ENCODE results near the gene STAT6. TPM values are rescaled to one million over a fixed set of nuclear protein-coding genes. Genes with fewer than 3 reads are reported as not detected.

STAT6 gene
- polyA plus RNA-seq, 2 of the 4 experiments (the other 2 are of a cell fraction), result 58.8 to 59.0 TPM

DNA sequence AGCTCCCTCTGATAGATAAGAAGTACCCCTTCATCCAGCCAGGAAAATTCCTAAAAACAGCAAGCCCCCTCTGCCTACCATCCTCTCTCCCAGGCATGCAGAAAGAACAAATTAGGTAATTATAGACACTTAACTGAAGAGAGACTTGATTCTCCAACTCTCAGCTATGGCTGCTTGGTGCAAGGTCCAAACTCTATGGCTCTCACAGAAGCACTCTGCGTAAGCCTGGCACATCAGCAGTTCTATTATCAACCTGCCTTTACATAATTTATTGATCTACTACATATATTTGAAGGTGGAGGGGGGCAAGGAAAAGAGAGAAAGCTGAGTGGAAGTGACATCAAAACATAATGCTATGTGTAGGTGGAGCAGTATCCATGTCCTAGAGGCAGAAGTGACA, 60.2 kb downstream of the STAT6 start:
- 96% methylated on average over 1 of the region's 1 CpG for WGBS (ENCODE audit: missing lambda C conversion rate)
- Histone ChIP-seq H3K4me3 (no peak overlapping the region), H3K9me3 (no peaks in the 10 kb centered on the region), H3K27ac (no peak overlapping the region), H3K4me2 (no peak overlapping the region), H3K4me1 (peaks cover 23% of the 10 kb centered on the region; the same call in 2 of the 3 replicates)
- POLR2A ChIA-PET, result no interaction called here
- CTCF ChIA-PET, result interaction anchor here (0.5 to 7.8 kb wide), 16 partner anchors 10 to 1133 kb away, joined by 3 to 44 read pairs (median 4); partner anchors contain the start of genes STAT6 and ZBTB39
- no peak for TF ChIP-seq FOXS1 (CRISPR knock-in tag; IDR thresholded peaks at IDR 0.05)
- TF ChIP-seq CTCF (IDR thresholded peaks at IDR 0.05), result no peak
- TF ChIP-seq PBX3 (IDR thresholded peaks at IDR 0.05), result no peak
- TF ChIP-seq, protein P1, sequence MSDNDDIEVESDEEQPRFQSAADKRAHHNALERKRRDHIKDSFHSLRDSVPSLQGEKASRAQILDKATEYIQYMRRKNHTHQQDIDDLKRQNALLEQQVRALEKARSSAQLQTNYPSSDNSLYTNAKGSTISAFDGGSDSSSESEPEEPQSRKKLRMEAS (IDR thresholded peaks at IDR 0.05), result no peak
- TF ChIP-seq NFE2L2 (conservative IDR thresholded peaks at IDR 0.05; ENCODE audit: low read length), result no peak
- TF ChIP-seq CHD4 (IDR thresholded peaks at IDR 0.05; ENCODE audit: borderline replicate concordance), result no peak
- no peak for TF ChIP-seq NR3C1 (IDR thresholded peaks at IDR 0.05)
- no peak for TF ChIP-seq KDM5A (IDR thresholded peaks at IDR 0.05)
- TF ChIP-seq HOXB13 (CRISPR knock-in tag; IDR thresholded peaks at IDR 0.05; ENCODE audit: low read depth), result no peak
- TF ChIP-seq, protein P2, sequence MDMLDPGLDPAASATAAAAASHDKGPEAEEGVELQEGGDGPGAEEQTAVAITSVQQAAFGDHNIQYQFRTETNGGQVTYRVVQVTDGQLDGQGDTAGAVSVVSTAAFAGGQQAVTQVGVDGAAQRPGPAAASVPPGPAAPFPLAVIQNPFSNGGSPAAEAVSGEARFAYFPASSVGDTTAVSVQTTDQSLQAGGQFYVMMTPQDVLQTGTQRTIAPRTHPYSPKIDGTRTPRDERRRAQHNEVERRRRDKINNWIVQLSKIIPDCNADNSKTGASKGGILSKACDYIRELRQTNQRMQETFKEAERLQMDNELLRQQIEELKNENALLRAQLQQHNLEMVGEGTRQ (IDR thresholded peaks at IDR 0.05), result no peak
- TF ChIP-seq CEBPB (IDR thresholded peaks at IDR 0.05), result no peak
- no peak for TF ChIP-seq BCL3 (IDR thresholded peaks at IDR 0.05)
- no peak for TF ChIP-seq MYC (IDR thresholded peaks at IDR 0.05; ENCODE audit: borderline replicate concordance, low read length)
- no peak for TF ChIP-seq POLR2AphosphoS2 (conservative IDR thresholded peaks at IDR 0.05; ENCODE audit: low read length)
- TF ChIP-seq ZFP36 (IDR thresholded peaks at IDR 0.05; ENCODE audit: borderline replicate concordance, partially characterized antibody), result no peak
- TF ChIP-seq ESRRA (IDR thresholded peaks at IDR 0.05; ENCODE audit: borderline replicate concordance, low read length), result no peak
- TF ChIP-seq PHF8 (IDR thresholded peaks at IDR 0.05; ENCODE audit: borderline replicate concordance, low read depth), result no peak
- no peak for ATAC-seq
- no peak for DNase-seq (ENCODE audit: low read depth in 1 of 2, low spot score in 1 of 2)
- FAIRE-seq, result no peak

GRCh38 chr12:57049890-57050289, 61.3 kb downstream of the STAT6 start, which contains the start of gene MYO1A:
Gene MYO1A, minus strand, starts transcription at chr12:57050129. Its CDS starts 1,806 bp downstream, at chr12:57048323.
- H3K4me2 ChIP-seq, result peak within 1 kb of the TSS; percentile 39
- H3K4me1 ChIP-seq, result peaks cover 23% of the 10 kb centered on the region; the same call in 2 of the 3 replicates
- FAIRE-seq (no peak), DNase-seq (ENCODE audit: low read depth in 1 of 2, low spot score in 1 of 2) (peak in 1 of 2 experiments; percentile 22), ATAC-seq (peak; percentile 50 to 56; a peak in 4 of 6 replicates)
- no peak within 1 kb of the TSS for H3K4me3 ChIP-seq
- ChIA-PET POLR2A (no interaction called here), CTCF (interaction anchor here (0.7 to 7.8 kb wide), 15 partner anchors 9 to 210 kb away, joined by 3 to 44 read pairs (median 4); partner anchors contain the start of genes STAT6 and ZBTB39)
- TF ChIP-seq CHD4 (IDR thresholded peaks at IDR 0.05; ENCODE audit: borderline replicate concordance) (no peak), PHF8 (IDR thresholded peaks at IDR 0.05; ENCODE audit: borderline replicate concordance, low read depth) (no peak), EHMT2 (IDR thresholded peaks at IDR 0.05; ENCODE audit: low read depth) (0 out of 2 replicates have a peak, but pooled peaks have one; percentile 26), REST (IDR thresholded peaks at IDR 0.05) (peak; percentile 91)
- no peak within 1 kb of the TSS for H3K27ac ChIP-seq
- H3K9me3 ChIP-seq, result no peaks in the 10 kb centered on the region
- 35% methylated on average over 2 of the region's 2 CpGs for WGBS (ENCODE audit: missing lambda C conversion rate)

All from A549 (cell line).